HEK293 (cell line): ENCODE results near the gene VWA3A.

Source experiments
- CTCF ChIA-PET: fragments of 350-600 bp; formaldehyde crosslinking; extraction: SDS; loops from one replicate; lab custom pipeline; 2021; ENCODE audit warnings: antibody characterized with exemption; lab: Yijun Ruan, JAX
- POLR2A ChIA-PET: fragments of 300-600 bp; formaldehyde crosslinking; extraction: SDS; loops from one replicate; lab custom pipeline; 2020; ENCODE audit warnings: antibody characterized with exemption, inconsistent platforms; lab: Yijun Ruan, JAX
- H3K27ac ChIP-seq: fragments of 200-500 bp; sonication (Bioruptor generic); 2 replicates; pipeline ENCODE4 v1.5.1; 2014; ENCODE audit warnings: low read depth, low read length, control low read depth, inconsistent platforms; ENCODE audit errors: extremely low read depth
- H3K36me3 ChIP-seq, 2 experiments: fragments of 200-500 bp in 1 of 2; sonication (Bioruptor generic) in 1 of 2; 1 replicate in 1 of 2; 2 replicates in 1 of 2; pipeline ENCODE4 v1.5.1; 2014 to 2017; ENCODE audit warnings: inconsistent platforms in 2 of 2, low read length in 2 of 2; ENCODE audit not compliant: control insufficient read depth in 2 of 2, insufficient read depth in 1 of 2
- H3K4me1 ChIP-seq: fragments of 200-500 bp; sonication (Bioruptor generic); 2 replicates; pipeline ENCODE4 v1.5.1; 2014; ENCODE audit warnings: mild to moderate bottlenecking, low read length, inconsistent platforms; ENCODE audit not compliant: control insufficient read depth, insufficient read depth
- H3K4me3 ChIP-seq: 2 replicates; pipeline ENCODE4 v1.5.1; 2011; ENCODE audit warnings: low read depth, mild to moderate bottlenecking, control low read depth, low read length, moderate library complexity
- H3K9me3 ChIP-seq: fragments of 200-500 bp; sonication (Bioruptor generic); 2 replicates; pipeline ENCODE4 v1.5.1; 2014; ENCODE audit warnings: low read depth, low read length, inconsistent platforms; ENCODE audit not compliant: control insufficient read depth, insufficient read depth
- BCL11A ChIP-seq: fragments of 450-650 bp; formaldehyde crosslinking; IDR thresholded peaks from 2 replicates; pipeline ENCODE4 v1.5.1; 2016; ENCODE audit warnings: low read depth, missing biosample characterization, missing genetic modification characterization
- ZBTB17 ChIP-seq: fragments of 450-650 bp; formaldehyde crosslinking; IDR thresholded peaks from 2 replicates; pipeline ENCODE4 v1.5.1; 2016; ENCODE audit warnings: missing biosample characterization, missing genetic modification characterization
- ZBTB6 ChIP-seq: fragments of 450-650 bp; formaldehyde crosslinking; IDR thresholded peaks from 2 replicates; pipeline ENCODE4 v1.5.1; 2017; ENCODE audit warnings: missing biosample characterization, missing genetic modification characterization
- ZFP69B ChIP-seq: fragments of 450-650 bp; formaldehyde crosslinking; IDR thresholded peaks from 2 replicates; pipeline ENCODE4 v1.5.1; 2016; ENCODE audit warnings: missing biosample characterization, missing genetic modification characterization
- ZNF16 ChIP-seq: fragments of 450-650 bp; formaldehyde crosslinking; IDR thresholded peaks from 2 replicates; pipeline ENCODE4 v1.5.1; 2016; ENCODE audit warnings: low read depth, missing biosample characterization, missing genetic modification characterization
- ZNF354C ChIP-seq: fragments of 450-650 bp; formaldehyde crosslinking; IDR thresholded peaks from 2 replicates; pipeline ENCODE4 v1.5.1; 2016; ENCODE audit warnings: missing biosample characterization, missing genetic modification characterization, low read depth, borderline replicate concordance
- ZNF416 ChIP-seq: fragments of 450-650 bp; formaldehyde crosslinking; IDR thresholded peaks from 2 replicates; pipeline ENCODE4 v1.5.1; 2016; ENCODE audit warnings: missing biosample characterization, missing genetic modification characterization
- ZNF423 ChIP-seq: fragments of 450-650 bp; formaldehyde crosslinking; IDR thresholded peaks from 2 replicates; pipeline ENCODE4 v1.5.1; 2016; ENCODE audit warnings: missing biosample characterization, missing genetic modification characterization
- ZNF48 ChIP-seq: fragments of 450-650 bp; formaldehyde crosslinking; IDR thresholded peaks from 2 replicates; pipeline ENCODE4 v1.5.1; 2016; ENCODE audit warnings: missing biosample characterization, missing genetic modification characterization
- ZNF510 ChIP-seq: fragments of 450-650 bp; formaldehyde crosslinking; IDR thresholded peaks from 2 replicates; pipeline ENCODE4 v1.5.1; 2018; ENCODE audit warnings: mild to moderate bottlenecking, missing genetic modification characterization, missing biosample characterization; ENCODE audit not compliant: insufficient replicate concordance
- ZNF514 ChIP-seq: fragments of 450-650 bp; formaldehyde crosslinking; IDR thresholded peaks from 2 replicates; pipeline ENCODE4 v1.5.1; 2016; ENCODE audit warnings: missing biosample characterization, missing genetic modification characterization
- ZNF529 ChIP-seq: fragments of 450-650 bp; formaldehyde crosslinking; IDR thresholded peaks from 2 replicates; pipeline ENCODE4 v1.5.1; 2017; ENCODE audit warnings: missing genetic modification characterization, missing biosample characterization; ENCODE audit not compliant: insufficient replicate concordance
- ZNF548 ChIP-seq: fragments of 450-650 bp; formaldehyde crosslinking; IDR thresholded peaks from 2 replicates; pipeline ENCODE4 v1.5.1; 2016; ENCODE audit warnings: missing biosample characterization, missing genetic modification characterization
- ZNF549 ChIP-seq: fragments of 450-650 bp; IDR thresholded peaks from 2 replicates; pipeline ENCODE4 v1.5.1; 2018; ENCODE audit warnings: missing biosample characterization, missing genetic modification characterization, mild to moderate bottlenecking, inconsistent platforms, moderate library complexity
- ZNF580 ChIP-seq: fragments of 450-650 bp; formaldehyde crosslinking; IDR thresholded peaks from 2 replicates; pipeline ENCODE4 v1.5.1; 2016; ENCODE audit warnings: missing biosample characterization, missing genetic modification characterization
- ZNF596 ChIP-seq: fragments of 450-650 bp; IDR thresholded peaks from 2 replicates; pipeline ENCODE4 v1.5.0; 2018; ENCODE audit warnings: missing biosample characterization, mild to moderate bottlenecking, missing genetic modification characterization, moderate library complexity
- ZNF777 ChIP-seq: fragments of 450-650 bp; formaldehyde crosslinking; IDR thresholded peaks from 2 replicates; pipeline ENCODE4 v1.5.1; 2017; ENCODE audit warnings: missing biosample characterization, missing genetic modification characterization, borderline replicate concordance
- ZNF837 ChIP-seq: fragments of 450-650 bp; formaldehyde crosslinking; IDR thresholded peaks from 2 replicates; pipeline ENCODE4 v1.5.1; 2016; ENCODE audit warnings: missing biosample characterization, missing genetic modification characterization
- ZSCAN16 ChIP-seq: fragments of 450-650 bp; formaldehyde crosslinking; IDR thresholded peaks from 2 replicates; pipeline ENCODE4 v1.5.1; 2016; ENCODE audit warnings: missing biosample characterization, missing genetic modification characterization
- ZSCAN18 ChIP-seq: fragments of 450-650 bp; formaldehyde crosslinking; IDR thresholded peaks from 2 replicates; pipeline ENCODE4 v1.5.1; 2016; ENCODE audit warnings: missing biosample characterization, missing genetic modification characterization
- ZSCAN30 ChIP-seq: fragments of 450-650 bp; IDR thresholded peaks from 2 replicates; pipeline ENCODE4 v1.5.1; 2018; ENCODE audit warnings: missing biosample characterization, mild to moderate bottlenecking, missing genetic modification characterization, moderate library complexity

Gene VWA3A

GRCh38 chr16:22162656-22163009, 70.3 kb downstream of the VWA3A start (continued):
- no peak for TF ChIP-seq ZNF354C (tag by site-specific recombination)

- Histone ChIP-seq H3K27ac (no peak overlapping the region), H3K9me3 (no peaks in the 10 kb centered on the region), H3K4me1 (no peaks in the 10 kb centered on the region), H3K36me3 (no peaks in the 10 kb centered on the region), H3K4me3 (no peak overlapping the region)
- TF ChIP-seq ZNF423 (tag by site-specific recombination), result no peak
- no peak for TF ChIP-seq ZNF549 (tag by site-specific recombination)
- no peak for TF ChIP-seq ZBTB6
- TF ChIP-seq ZSCAN18 (tag by site-specific recombination), result no peak
- TF ChIP-seq ZBTB17 (tag by site-specific recombination), result no peak
- no peak for TF ChIP-seq ZNF416 (tag by site-specific recombination)
- CTCF ChIA-PET, result no interaction called here
- POLR2A ChIA-PET, result no interaction called here
These were observed 71.5 kb downstream of the VWA3A start for GRCh38 chr16:22163806-22164205.

- no peak overlapping the region for H3K27ac ChIP-seq
- no peak for TF ChIP-seq ZNF529 (tag by site-specific recombination)
- no peak for TF ChIP-seq ZSCAN30
- TF ChIP-seq ZNF48 (tag by site-specific recombination), result no peak
- TF ChIP-seq ZNF514, result no peak
- TF ChIP-seq ZNF510 (tag by site-specific recombination), result no peak
- no peak for TF ChIP-seq ZNF777 (tag by site-specific recombination)
- TF ChIP-seq ZSCAN16 (tag by site-specific recombination), result no peak
- TF ChIP-seq ZNF16, result no peak
- no peak for TF ChIP-seq ZNF580 (tag by site-specific recombination)
- TF ChIP-seq ZNF596, result no peak
- TF ChIP-seq ZNF837 (tag by site-specific recombination), result no peak
- no peak for TF ChIP-seq ZNF548 (tag by site-specific recombination)
- TF ChIP-seq BCL11A (tag by site-specific recombination), result no peak
- no peak for TF ChIP-seq ZFP69B (tag by site-specific recombination)
- no peak overlapping the region for H3K4me3 ChIP-seq
- H3K4me1 ChIP-seq, result no peaks in the 10 kb centered on the region
- ChIA-PET POLR2A (no interaction called here), CTCF (no interaction called here)
- no peaks in the 10 kb centered on the region for H3K9me3 ChIP-seq
- H3K36me3 ChIP-seq, result no peaks in the 10 kb centered on the region
These were observed 72.1 kb downstream of the VWA3A start for GRCh38 chr16:22164482-22164881.
